Neural progenitor cell (in vitro differentiated cells): ENCODE data around the gene NFATC1. TPM values are rescaled to one million over a fixed set of nuclear protein-coding genes. Genes with fewer than 3 reads are reported as not detected.

Source experiments
- DNase-seq: peaks from one replicate; pipeline ENCODE4 v3.0.0-alpha.2; 2016; ENCODE audit warnings: low spot score
- H2AFZ ChIP-seq: fragments of 200-600 bp; sonication (generic); replicated peaks from 2 replicates; pipeline ENCODE4 v1.6.1; 2016; ENCODE audit warnings: antibody characterized with exemption
- H3F3A ChIP-seq: fragments of 200-600 bp; sonication (generic); 2 replicates; pipeline ENCODE4 v1.6.1; 2016; ENCODE audit warnings: antibody characterized with exemption, low read depth
- H3K27ac ChIP-seq: fragments of 200-600 bp; sonication (generic); 2 replicates; pipeline ENCODE4 v1.5.1; 2016; ENCODE audit warnings: mild to moderate bottlenecking
- H3K27me3 ChIP-seq: fragments of 200-600 bp; sonication (generic); 2 replicates; pipeline ENCODE4 v1.6.1; 2016; ENCODE audit warnings: mild to moderate bottlenecking, moderate library complexity
- H3K36me3 ChIP-seq: fragments of 200-600 bp; sonication (generic); 2 replicates; pipeline ENCODE4 v1.5.1; 2016
- H3K4me1 ChIP-seq: fragments of 200-600 bp; sonication (generic); 2 replicates; pipeline ENCODE4 v1.6.1; 2016; ENCODE audit warnings: mixed run types
- H3K4me2 ChIP-seq: fragments of 200-600 bp; sonication (generic); 2 replicates; pipeline ENCODE4 v1.6.1; 2016
- H3K4me3 ChIP-seq: fragments of 200-600 bp; sonication (generic); 2 replicates; pipeline ENCODE4 v1.5.1; 2016
- H3K79me2 ChIP-seq: fragments of 200-600 bp; sonication (generic); 2 replicates; pipeline ENCODE4 v1.6.1; 2016; ENCODE audit warnings: low read depth
- H3K9ac ChIP-seq: fragments of 200-600 bp; sonication (generic); 2 replicates; pipeline ENCODE4 v1.6.1; 2016
- H3K9me3 ChIP-seq: fragments of 200-600 bp; sonication (generic); 2 replicates; pipeline ENCODE4 v1.5.1; 2016; ENCODE audit warnings: low read depth
- H4K20me1 ChIP-seq: fragments of 200-600 bp; sonication (generic); 2 replicates; pipeline ENCODE4 v1.6.1; 2016; ENCODE audit warnings: low read depth
- H3K27ac Mint-ChIP-seq: 3 replicates; pipeline ENCODE4 v1.8.0; 2021; ENCODE audit warnings: mixed read lengths
- H3K27me3 Mint-ChIP-seq: 2 replicates; pipeline ENCODE4 v1.8.0; 2022; ENCODE audit warnings: low read depth, mild to moderate bottlenecking, inconsistent platforms, moderate library complexity, mixed read lengths; ENCODE audit not compliant: insufficient read depth
- H3K36me3 Mint-ChIP-seq: 3 replicates; pipeline ENCODE4 v1.8.0; 2021; ENCODE audit warnings: mixed read lengths
- H3K4me1 Mint-ChIP-seq: 3 replicates; pipeline ENCODE4 v1.8.0; 2021; ENCODE audit warnings: mixed read lengths
- H3K4me3 Mint-ChIP-seq: 3 replicates; pipeline ENCODE4 v1.8.0; 2021; ENCODE audit warnings: mild to moderate bottlenecking, moderate library complexity, mixed read lengths
- H3K9me3 Mint-ChIP-seq: 3 replicates; pipeline ENCODE4 v1.8.0; 2020; ENCODE audit warnings: mixed read lengths
- EZH2 ChIP-seq: fragments of 200-600 bp; sonication (generic); IDR thresholded peaks from 2 replicates; pipeline ENCODE4 v1.6.1; 2017; ENCODE audit warnings: antibody characterized with exemption, mild to moderate bottlenecking, moderate library complexity
- EZH2phosphoT487 ChIP-seq: fragments of 200-600 bp; sonication (generic); IDR thresholded peaks from 2 replicates; pipeline ENCODE4 v1.6.1; 2017; ENCODE audit warnings: antibody characterized with exemption
- total RNA-seq: library from RNA; depleted of rRNA; stranded (reverse); fragments of >200 nt; gene quantifications from 2 replicates; pipeline ENCODE4 v1.2.3, GENCODE V29; 2015; ENCODE audit warnings: low replicate concordance
- TF ChIP-seq, protein P1 (sequence below): fragments of 200-600 bp; sonication (generic); IDR thresholded peaks from 2 replicates; pipeline ENCODE4 v1.5.1; 2017; ENCODE audit warnings: antibody characterized with exemption, mild to moderate bottlenecking

NFATC1 gene
- total RNA-seq, 1 donor from 2014 or later = 2.3 TPM

DNA sequence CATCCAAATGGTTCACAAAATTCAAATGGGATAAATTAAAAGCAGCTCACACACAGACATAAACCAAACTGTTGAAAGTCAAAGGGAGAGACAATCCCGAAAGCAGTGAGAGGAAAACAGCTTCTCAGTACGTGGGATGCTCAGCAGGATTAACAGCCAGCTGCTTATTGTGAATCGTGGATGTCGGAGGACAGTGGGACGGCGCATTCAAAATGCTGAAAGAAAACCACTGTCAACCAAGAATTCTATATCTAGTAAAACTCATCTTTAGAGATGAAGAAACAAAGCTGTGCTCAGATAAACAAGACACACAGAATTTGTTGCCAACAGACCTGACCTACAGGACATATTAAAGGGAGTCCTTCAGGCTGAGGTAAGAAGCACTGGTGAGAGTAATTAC lies 102.9 kb downstream of the NFATC1 start:
- H3K27me3 Mint-ChIP-seq = no peaks in the 10 kb centered on the region
- H3K27ac Mint-ChIP-seq = no peak overlapping the region
- Histone ChIP-seq H2AFZ (no peak overlapping the region), H3K27me3 (no peaks in the 10 kb centered on the region), H3K9ac (no peak overlapping the region), H3K4me3 (no peak overlapping the region), H3K79me2 (no peaks in the 10 kb centered on the region), H3K27ac (no peak overlapping the region), H3K4me2 (no peak overlapping the region), H3K4me1 (no peaks in the 10 kb centered on the region), H3F3A (peaks cover 3% of the 10 kb centered on the region), H3K36me3 (peaks cover 9% of the 10 kb centered on the region), H4K20me1 (no peaks in the 10 kb centered on the region), H3K9me3 (no peaks in the 10 kb centered on the region)
- H3K4me3 Mint-ChIP-seq = no peak overlapping the region
- TF ChIP-seq EZH2phosphoT487 (no peak), EZH2 (no peak)
- TF ChIP-seq, protein P1, sequence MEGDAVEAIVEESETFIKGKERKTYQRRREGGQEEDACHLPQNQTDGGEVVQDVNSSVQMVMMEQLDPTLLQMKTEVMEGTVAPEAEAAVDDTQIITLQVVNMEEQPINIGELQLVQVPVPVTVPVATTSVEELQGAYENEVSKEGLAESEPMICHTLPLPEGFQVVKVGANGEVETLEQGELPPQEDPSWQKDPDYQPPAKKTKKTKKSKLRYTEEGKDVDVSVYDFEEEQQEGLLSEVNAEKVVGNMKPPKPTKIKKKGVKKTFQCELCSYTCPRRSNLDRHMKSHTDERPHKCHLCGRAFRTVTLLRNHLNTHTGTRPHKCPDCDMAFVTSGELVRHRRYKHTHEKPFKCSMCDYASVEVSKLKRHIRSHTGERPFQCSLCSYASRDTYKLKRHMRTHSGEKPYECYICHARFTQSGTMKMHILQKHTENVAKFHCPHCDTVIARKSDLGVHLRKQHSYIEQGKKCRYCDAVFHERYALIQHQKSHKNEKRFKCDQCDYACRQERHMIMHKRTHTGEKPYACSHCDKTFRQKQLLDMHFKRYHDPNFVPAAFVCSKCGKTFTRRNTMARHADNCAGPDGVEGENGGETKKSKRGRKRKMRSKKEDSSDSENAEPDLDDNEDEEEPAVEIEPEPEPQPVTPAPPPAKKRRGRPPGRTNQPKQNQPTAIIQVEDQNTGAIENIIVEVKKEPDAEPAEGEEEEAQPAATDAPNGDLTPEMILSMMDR = no peak
- peaks cover 6% of the 10 kb centered on the region for H3K36me3 Mint-ChIP-seq
- no peak for DNase-seq
- H3K9me3 Mint-ChIP-seq = peaks cover 34% of the 10 kb centered on the region
- no peaks in the 10 kb centered on the region for H3K4me1 Mint-ChIP-seq

DNA sequence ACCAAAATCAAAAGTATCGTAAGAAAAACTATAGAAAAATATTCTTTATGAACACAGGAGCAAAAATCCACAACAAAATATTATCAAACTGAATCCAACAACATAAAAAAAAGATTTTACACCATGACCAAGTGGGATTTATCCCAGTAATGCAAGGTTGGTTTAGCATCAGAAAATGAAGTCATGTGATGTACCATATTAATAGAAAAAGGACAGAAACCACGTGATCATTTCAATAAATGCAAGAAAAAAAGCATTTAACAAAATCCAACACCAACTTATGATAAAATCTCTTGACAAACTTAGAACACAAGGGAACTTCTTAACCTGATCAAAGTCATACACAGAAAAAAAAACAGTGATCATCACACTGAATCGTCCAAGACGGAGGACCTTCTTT lies 105.3 kb downstream of the NFATC1 start:
- H3K27me3 ChIP-seq = no peaks in the 10 kb centered on the region
- TF ChIP-seq, protein P1 = no peak
- TF ChIP-seq EZH2phosphoT487 (no peak), EZH2 (no peak)
- H3K4me1 Mint-ChIP-seq = no peaks in the 10 kb centered on the region
- no peaks in the 10 kb centered on the region for H3K27me3 Mint-ChIP-seq
- no peak overlapping the region for H3K4me2 ChIP-seq
- H3K4me3 Mint-ChIP-seq = no peak overlapping the region
- no peak overlapping the region for H3K9ac ChIP-seq
- H3K4me1 ChIP-seq = no peaks in the 10 kb centered on the region
- no peaks in the 10 kb centered on the region for H3K9me3 ChIP-seq
- H3F3A ChIP-seq = peaks cover 3% of the 10 kb centered on the region
- no peaks in the 10 kb centered on the region for H3K79me2 ChIP-seq
- H3K4me3 ChIP-seq = no peak overlapping the region
- no peak overlapping the region for H3K27ac ChIP-seq
- no peak overlapping the region for H2AFZ ChIP-seq
- H4K20me1 ChIP-seq = no peaks in the 10 kb centered on the region
- no peak for DNase-seq
- H3K27ac Mint-ChIP-seq = no peak overlapping the region
- H3K9me3 Mint-ChIP-seq = peaks cover 30% of the 10 kb centered on the region
- H3K36me3 Mint-ChIP-seq = peaks cover 6% of the 10 kb centered on the region
- peaks cover 9% of the 10 kb centered on the region for H3K36me3 ChIP-seq

DNA sequence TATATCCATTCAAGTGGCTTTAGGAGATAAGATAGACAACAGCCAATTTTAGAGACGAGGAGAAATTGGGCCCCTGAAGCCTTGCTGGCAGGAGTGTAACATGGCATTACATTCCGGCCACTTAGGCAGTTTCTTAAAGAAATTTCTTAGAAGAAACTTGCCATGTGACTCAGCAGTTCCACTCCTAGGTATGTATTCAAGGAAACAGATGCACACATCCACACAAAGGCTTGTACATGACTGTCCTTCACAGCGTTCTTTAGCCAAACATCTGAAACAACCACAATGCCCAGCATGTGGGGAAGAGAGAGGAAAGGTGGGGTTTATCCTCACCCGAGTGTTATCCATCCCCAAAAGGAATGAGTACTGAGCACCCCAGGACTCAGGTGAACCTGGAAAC lies 107.1 kb downstream of the NFATC1 start:
- no peak overlapping the region for H3K27ac Mint-ChIP-seq
- H3K27me3 ChIP-seq = peaks cover 5% of the 10 kb centered on the region
- TF ChIP-seq EZH2phosphoT487 (no peak), EZH2 (no peak)
- TF ChIP-seq, protein P1 = no peak
- H3K4me2 ChIP-seq = no peak overlapping the region
- peaks cover 26% of the 10 kb centered on the region for H3K9me3 Mint-ChIP-seq
- no peak for DNase-seq
- no peaks in the 10 kb centered on the region for H3K79me2 ChIP-seq
- H3K4me1 ChIP-seq = peaks cover 13% of the 10 kb centered on the region
- H3K4me3 ChIP-seq = no peak overlapping the region
- no peak overlapping the region for H3K9ac ChIP-seq
- H3K9me3 ChIP-seq = no peaks in the 10 kb centered on the region
- H2AFZ ChIP-seq = no peak overlapping the region
- H3K4me1 Mint-ChIP-seq = peaks cover 9% of the 10 kb centered on the region
- H4K20me1 ChIP-seq = no peaks in the 10 kb centered on the region
- no peak overlapping the region for H3K4me3 Mint-ChIP-seq
- no peak overlapping the region for H3K27ac ChIP-seq
- H3K27me3 Mint-ChIP-seq = no peaks in the 10 kb centered on the region
- peaks cover 3% of the 10 kb centered on the region for H3K36me3 Mint-ChIP-seq
- peaks cover 9% of the 10 kb centered on the region for H3K36me3 ChIP-seq
- peaks cover 7% of the 10 kb centered on the region for H3F3A ChIP-seq

DNA sequence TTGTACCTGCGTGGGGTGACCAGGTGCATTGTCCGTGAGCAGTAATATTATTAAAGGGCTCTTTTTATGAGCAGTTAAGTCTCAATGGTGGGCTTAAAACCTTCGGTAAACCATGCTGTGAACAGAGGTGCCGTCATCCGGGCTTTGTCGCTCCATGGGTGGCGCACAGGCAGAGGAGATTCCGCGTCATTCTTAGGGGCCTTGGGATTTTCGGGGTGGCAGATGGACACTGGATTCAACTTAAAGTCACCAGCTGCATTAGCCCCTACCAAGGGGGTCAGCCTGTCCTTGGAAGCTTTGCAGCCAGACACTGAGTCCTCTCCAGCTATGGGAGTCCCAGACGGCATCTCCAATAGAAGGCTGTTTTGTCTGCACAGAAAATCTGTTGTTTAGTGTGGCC lies 107.7 kb downstream of the NFATC1 start:
- Histone ChIP-seq H3K27me3 (peaks cover 11% of the 10 kb centered on the region), H3K4me2 (no peak overlapping the region), H3K27ac (no peak overlapping the region), H3K4me1 (peaks cover 17% of the 10 kb centered on the region), H3K4me3 (no peak overlapping the region), H3K9ac (no peak overlapping the region), H3K9me3 (no peaks in the 10 kb centered on the region), H3K79me2 (no peaks in the 10 kb centered on the region), H3K36me3 (peaks cover 9% of the 10 kb centered on the region), H2AFZ (no peak overlapping the region), H3F3A (peaks cover 7% of the 10 kb centered on the region), H4K20me1 (no peaks in the 10 kb centered on the region)
- H3K4me1 Mint-ChIP-seq = peaks cover 12% of the 10 kb centered on the region
- peaks cover 1% of the 10 kb centered on the region for H3K36me3 Mint-ChIP-seq
- peaks cover 20% of the 10 kb centered on the region for H3K9me3 Mint-ChIP-seq
- TF ChIP-seq, protein P1 = no peak
- no peak for TF ChIP-seq EZH2
- no peak for TF ChIP-seq EZH2phosphoT487
- no peaks in the 10 kb centered on the region for H3K27me3 Mint-ChIP-seq
- no peak overlapping the region for H3K27ac Mint-ChIP-seq
- no peak overlapping the region for H3K4me3 Mint-ChIP-seq
- no peak for DNase-seq
